GM18520 (cell line): ENCODE data around the gene ZNF219.

ENCODE experiments used
- ATAC-seq: cut with Tn5 transposase; IDR thresholded peaks from one replicate; pipeline ENCODE4 v1.9.1; 2021; ENCODE audit not compliant: unreplicated experiment

The ZNF219 gene

GRCh38 chr14:21087294-21088091 lies 11.0 kb downstream of the ZNF219 start:
- ATAC-seq, result no peak

GRCh38 chr14:21086908-21087293 lies 11.6 kb downstream of the ZNF219 start:
- no peak for ATAC-seq

GRCh38 chr14:21084998-21085853 lies 13.2 kb downstream of the ZNF219 start:
- ATAC-seq, result no peak

- no peak for ATAC-seq
Observed at GRCh38 chr14:21084396-21084795, 14.1 kb downstream of the ZNF219 start.

- ATAC-seq, result no peak
Observed at GRCh38 chr14:21083565-21084325, 14.7 kb downstream of the ZNF219 start.

- no peak for ATAC-seq
Observed at GRCh38 chr14:21081521-21082142, 16.8 kb downstream of the ZNF219 start.

GRCh38 chr14:21078726-21079125 lies 19.7 kb downstream of the ZNF219 start:
- no peak for ATAC-seq

GRCh38 chr14:21078287-21078686 lies 20.2 kb downstream of the ZNF219 start:
- no peak for ATAC-seq

GRCh38 chr14:21077672-21078071 lies 20.8 kb downstream of the ZNF219 start:
- ATAC-seq, result no peak

GRCh38 chr14:21075719-21076437 lies 22.6 kb downstream of the ZNF219 start:
- no peak for ATAC-seq

- ATAC-seq, result no peak
Observed at GRCh38 chr14:21074398-21075272, 23.8 kb downstream of the ZNF219 start.

- ATAC-seq, result no peak
Observed at GRCh38 chr14:21073921-21074320, 24.5 kb downstream of the ZNF219 start.

GRCh38 chr14:21072781-21073339 lies 25.6 kb downstream of the ZNF219 start:
- no peak for ATAC-seq

GRCh38 chr14:21072031-21072473 lies 26.4 kb downstream of the ZNF219 start:
- ATAC-seq, result no peak

- ATAC-seq, result no peak
Observed at GRCh38 chr14:21071225-21072030, 27.0 kb downstream of the ZNF219 start.

- ATAC-seq, result no peak
Observed at GRCh38 chr14:21070610-21071224, 27.7 kb downstream of the ZNF219 start.

GRCh38 chr14:21070083-21070609 lies 28.3 kb downstream of the ZNF219 start, which contains the start of gene ARHGEF40:
TSS of gene ARHGEF40 (plus strand) at chr14:21070304. CDS start at chr14:21070397, 93 bp downstream.
- ATAC-seq, result no peak
